HG03139 (cell line): ENCODE data around the gene MAML2.

Experiments
- ATAC-seq: cut with Tn5 transposase; IDR thresholded peaks from one replicate; pipeline ENCODE4 v1.9.1; 2021; ENCODE audit not compliant: unreplicated experiment

MAML2 gene

GRCh38 chr11:96161307-96162089, 181.5 kb downstream of the MAML2 start:
- ATAC-seq, result no peak

GRCh38 chr11:96160732-96161306, 182.2 kb downstream of the MAML2 start:
- ATAC-seq, result no peak

GRCh38 chr11:96159968-96160367, 183.0 kb downstream of the MAML2 start:
- ATAC-seq, result no peak

GRCh38 chr11:96158126-96158525, 184.9 kb downstream of the MAML2 start:
- ATAC-seq, result no peak

GRCh38 chr11:96157517-96157873, 185.5 kb downstream of the MAML2 start:
- ATAC-seq, result no peak

GRCh38 chr11:96156379-96156722, 186.6 kb downstream of the MAML2 start:
- ATAC-seq, result no peak

GRCh38 chr11:96155627-96156378, 187.2 kb downstream of the MAML2 start:
- peak; percentile 47 for ATAC-seq

GRCh38 chr11:96154802-96155520, 188.0 kb downstream of the MAML2 start:
- no peak for ATAC-seq

- no peak for ATAC-seq
Observed at GRCh38 chr11:96152623-96153022, 190.4 kb downstream of the MAML2 start.

- ATAC-seq, result no peak
Observed at GRCh38 chr11:96151501-96151900, 191.5 kb downstream of the MAML2 start.

GRCh38 chr11:96150609-96151008, 192.4 kb downstream of the MAML2 start:
- ATAC-seq, result no peak

GRCh38 chr11:96149743-96150555, 193.0 kb downstream of the MAML2 start:
- ATAC-seq, result no peak

- no peak for ATAC-seq
Observed at GRCh38 chr11:96147906-96148486, 195.0 kb downstream of the MAML2 start.

GRCh38 chr11:96147186-96147585, 195.8 kb downstream of the MAML2 start:
- no peak for ATAC-seq

- ATAC-seq, result no peak
Observed at GRCh38 chr11:96146765-96147164, 196.2 kb downstream of the MAML2 start.

GRCh38 chr11:96145163-96145585, 197.8 kb downstream of the MAML2 start:
- ATAC-seq, result no peak

GRCh38 chr11:96144553-96144952, 198.4 kb downstream of the MAML2 start:
- no peak for ATAC-seq

GRCh38 chr11:96143041-96143521, 199.9 kb downstream of the MAML2 start:
- no peak for ATAC-seq

GRCh38 chr11:96141626-96142025, 201.4 kb downstream of the MAML2 start:
- ATAC-seq, result no peak

- no peak for ATAC-seq
Observed at GRCh38 chr11:96139691-96140090, 203.3 kb downstream of the MAML2 start.
